Stimulated activated CD8-positive, alpha-beta memory T cell treated with anti-CD3 and anti-CD28 coated beads, Interleukin-12 subunit alpha, Interleukin-12 subunit beta, amount 100 ng/mL, for 24 hours (primary cell): Measurements from ENCODE around the gene RHOXF2.
"Not testable (repeated sequence)": the region's sequence is repeated elsewhere in the genome, so short reads cannot be mapped to it uniquely, and the experiment has no call there.

Experiments
- DNase-seq: peaks from one replicate; pipeline ENCODE4 v3.0.0-alpha.2; 2020; ENCODE audit errors: extremely low read depth

RHOXF2 gene, protein sequence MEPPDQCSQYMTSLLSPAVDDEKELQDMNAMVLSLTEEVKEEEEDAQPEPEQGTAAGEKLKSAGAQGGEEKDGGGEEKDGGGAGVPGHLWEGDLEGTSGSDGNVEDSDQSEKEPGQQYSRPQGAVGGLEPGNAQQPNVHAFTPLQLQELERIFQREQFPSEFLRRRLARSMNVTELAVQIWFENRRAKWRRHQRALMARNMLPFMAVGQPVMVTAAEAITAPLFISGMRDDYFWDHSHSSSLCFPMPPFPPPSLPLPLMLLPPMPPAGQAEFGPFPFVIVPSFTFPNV

GRCh38 chrX:120158313-120158712 is at the start of gene RHOXF2:
TSS of gene RHOXF2 (plus strand) at chrX:120158613. CDS start at chrX:120158751, 138 bp downstream.
- not testable (repeated sequence) for DNase-seq

- DNase-seq = no peak
These were observed 49.0 kb upstream of the RHOXF2 start for GRCh38 chrX:120109378-120109777.

DNA sequence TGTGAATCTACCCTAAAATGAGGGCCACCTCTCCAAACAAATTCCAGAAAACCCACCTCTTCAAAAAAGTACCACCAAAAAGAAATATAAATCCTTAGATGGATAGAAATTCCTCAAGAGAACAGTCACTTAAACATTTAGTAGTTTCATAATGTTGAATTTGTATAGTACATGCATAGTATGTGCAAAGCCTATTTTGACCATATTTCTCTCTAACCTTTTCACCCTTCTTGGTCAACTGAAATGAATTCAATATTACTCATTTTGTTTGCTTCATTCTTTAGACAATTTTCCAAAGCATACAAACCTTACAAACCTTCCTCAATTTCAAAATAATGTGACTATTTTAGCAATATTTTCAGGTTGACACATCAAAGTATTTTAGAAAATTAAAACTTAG is 46.8 kb upstream of the RHOXF2 start:
- DNase-seq = no peak

GRCh38 chrX:120115438-120115963 is 42.9 kb upstream of the RHOXF2 start, which contains the start of gene RHOXF1:
TSS of gene RHOXF1 (minus strand) at chrX:120115913. CDS start at chrX:120115862, 51 bp downstream.
- no peak for DNase-seq

GRCh38 chrX:120120223-120120622 is 38.2 kb upstream of the RHOXF2 start:
- no peak for DNase-seq

- DNase-seq = no peak
These were observed 33.0 kb upstream of the RHOXF2 start for GRCh38 chrX:120125444-120125843.

DNA sequence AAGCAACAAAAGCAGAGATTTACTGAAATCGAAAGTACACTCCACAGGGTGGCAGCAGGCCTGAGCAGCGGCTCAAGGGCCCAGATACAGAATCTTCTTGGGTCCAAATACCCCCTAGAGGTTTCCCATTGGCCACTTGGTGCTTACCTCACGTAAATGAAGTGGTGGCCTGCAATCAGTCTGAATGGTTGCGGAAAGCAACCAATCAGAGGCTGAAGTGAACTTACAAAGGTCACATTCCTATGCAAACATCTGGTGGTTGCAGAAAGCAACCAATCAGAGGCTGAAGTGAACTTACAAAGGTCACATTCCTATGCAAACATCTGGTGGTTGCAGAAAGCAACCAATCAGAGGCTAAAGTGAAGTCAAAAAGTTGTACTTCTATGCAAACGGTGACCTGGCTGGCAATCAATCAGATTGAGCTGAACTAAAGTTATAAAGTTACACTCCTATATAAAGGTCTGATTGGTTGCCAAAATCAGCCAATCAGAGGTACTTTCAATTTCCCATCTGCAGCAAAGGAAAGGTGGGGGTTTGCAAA is 30.0 kb upstream of the RHOXF2 start:
- not testable (repeated sequence) for DNase-seq

DNA sequence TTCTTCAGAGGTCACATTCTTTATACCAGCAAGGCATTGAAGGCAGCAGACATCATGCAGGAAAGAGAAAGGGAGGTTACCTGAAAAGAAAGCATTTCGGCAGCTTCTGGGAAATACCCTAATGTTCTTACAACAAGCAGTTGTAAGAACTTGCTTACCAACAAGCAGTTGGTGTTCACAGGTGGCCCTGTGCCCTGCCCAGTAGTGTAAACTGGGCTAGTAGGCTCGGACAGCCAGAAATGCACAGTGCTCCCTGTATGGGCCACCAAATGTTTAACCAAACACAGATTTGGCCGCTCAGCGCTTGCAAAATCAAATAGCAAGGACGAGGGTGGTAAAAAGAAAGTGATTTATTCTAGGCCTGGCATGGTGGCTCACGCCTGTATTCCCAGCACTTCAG is 22.3 kb upstream of the RHOXF2 start:
- no peak for DNase-seq

GRCh38 chrX:120136840-120137239 is 21.6 kb upstream of the RHOXF2 start:
- DNase-seq = no peak

DNA sequence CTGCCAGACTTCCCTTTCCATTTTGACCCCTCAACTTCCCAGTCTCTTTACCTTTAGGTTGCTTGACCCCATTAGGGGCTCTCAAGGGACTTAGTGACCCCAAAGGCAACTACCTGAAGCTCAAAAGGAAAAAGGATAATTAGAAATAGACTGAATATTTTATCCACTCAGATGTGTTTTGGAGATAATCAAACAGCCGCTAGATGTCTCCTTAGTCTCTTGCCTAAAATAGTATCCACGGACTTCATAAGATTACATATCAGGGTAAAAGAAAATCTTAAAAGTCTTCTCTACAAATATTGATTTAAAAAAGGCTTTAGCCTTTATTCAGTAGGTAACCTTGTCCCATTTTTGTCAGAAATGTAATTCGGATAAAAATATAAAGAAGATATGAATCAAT is 21.0 kb upstream of the RHOXF2 start:
- no peak for DNase-seq

GRCh38 chrX:120140293-120140981 is 18.0 kb upstream of the RHOXF2 start:
- DNase-seq = no peak

DNA sequence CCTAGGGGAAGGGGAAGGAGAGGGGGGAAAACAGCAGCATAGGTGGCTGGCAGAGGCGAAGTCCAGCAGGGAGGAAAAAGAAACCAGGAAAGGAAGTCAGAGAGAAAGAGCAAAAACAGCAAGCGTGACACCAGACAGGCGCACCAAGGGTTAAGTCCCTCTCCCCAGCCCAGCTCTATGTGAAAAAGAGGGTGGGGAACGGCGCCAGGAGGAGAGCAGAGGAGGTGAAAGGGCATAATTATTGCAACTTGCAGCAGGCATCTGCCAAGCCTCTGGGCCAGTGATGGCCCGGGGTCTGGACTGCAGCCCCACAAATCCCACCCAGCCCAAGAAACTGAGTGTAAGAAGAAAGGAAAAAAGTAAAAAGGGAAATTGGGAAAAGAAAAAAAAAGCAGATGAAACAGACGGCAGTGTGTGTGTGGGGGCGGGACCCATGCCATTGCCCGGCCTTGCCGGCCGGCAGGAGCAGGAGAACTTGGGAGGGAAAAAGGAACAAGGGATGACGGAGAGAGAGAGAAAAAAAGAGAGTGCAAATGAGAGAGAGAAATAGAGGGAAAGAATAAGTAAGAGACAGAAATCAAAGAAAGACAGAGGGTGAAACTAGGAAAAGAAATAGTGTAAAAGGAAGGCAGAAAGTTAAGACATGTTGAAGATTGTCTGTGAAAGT is 14.1 kb upstream of the RHOXF2 start:
- no peak for DNase-seq

DNA sequence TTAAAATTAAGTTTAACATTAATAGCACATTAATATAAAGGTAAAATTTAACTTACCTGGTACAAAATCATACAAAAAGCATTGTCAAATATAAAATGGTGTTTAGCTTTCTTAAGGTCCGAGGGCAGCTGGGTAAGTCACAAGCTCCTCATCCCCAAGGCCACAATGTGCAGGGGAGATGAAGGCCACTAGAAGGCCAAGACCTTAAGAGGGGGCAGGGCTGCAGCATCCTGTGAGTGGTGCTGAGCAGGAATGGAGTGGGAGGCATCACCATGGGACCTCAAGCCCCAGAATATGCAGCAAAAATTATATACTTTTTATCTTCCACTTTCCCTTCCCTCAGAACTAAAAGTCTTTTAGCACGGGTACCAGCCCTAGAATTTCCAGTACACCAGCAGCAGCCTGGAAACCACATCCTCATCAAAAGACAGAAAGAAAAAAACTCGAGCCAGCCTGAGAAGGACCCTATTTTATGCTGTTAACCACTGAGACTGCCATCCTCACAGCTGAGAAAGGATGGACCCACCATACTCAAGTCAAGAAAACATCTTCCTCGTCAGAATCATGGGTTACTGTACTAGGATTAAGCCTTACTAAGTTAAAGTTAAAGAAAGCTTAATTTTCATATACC is 13.0 kb upstream of the RHOXF2 start:
- DNase-seq = no peak

DNA sequence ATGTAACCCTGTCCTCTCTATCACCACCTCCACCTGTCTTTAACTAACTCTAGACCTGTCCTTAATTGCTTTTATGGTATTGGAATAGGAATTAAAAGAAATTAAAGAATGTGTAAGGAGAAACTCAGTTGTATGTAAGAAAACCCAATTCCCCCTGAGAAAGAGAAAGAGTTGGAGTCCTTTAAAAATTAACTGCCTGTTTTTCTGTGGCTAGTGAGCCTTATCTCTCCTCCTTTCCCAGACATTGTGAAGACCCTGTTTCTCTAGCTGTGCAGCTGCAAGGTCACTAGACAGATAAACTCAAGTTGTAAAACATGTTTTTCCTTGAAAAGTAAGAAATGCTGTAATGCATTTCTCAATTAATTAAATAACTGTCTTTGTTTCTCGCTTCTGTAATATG is 12.1 kb upstream of the RHOXF2 start:
- DNase-seq = not testable (repeated sequence)

DNA sequence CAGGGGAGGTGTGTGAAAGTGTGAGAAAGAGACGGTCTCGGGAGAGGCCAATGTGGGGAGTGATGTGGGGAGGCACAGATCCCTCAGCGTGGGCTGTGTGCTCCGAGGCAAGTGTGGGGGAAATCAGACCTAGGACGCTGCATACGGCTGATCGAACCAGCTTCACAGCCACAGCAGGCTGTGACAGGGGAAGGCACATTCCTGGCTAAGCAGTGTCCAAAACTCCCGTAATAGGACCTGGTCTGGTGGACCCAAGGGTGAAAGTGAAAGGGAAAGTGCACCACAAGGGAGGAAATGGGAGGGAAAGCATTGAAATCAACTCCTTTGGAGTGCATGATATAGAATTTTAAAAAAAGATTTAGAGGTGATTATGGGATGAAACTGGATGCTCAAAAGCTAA is 10.9 kb upstream of the RHOXF2 start:
- DNase-seq = no peak

GRCh38 chrX:120150109-120150744 is 8.2 kb upstream of the RHOXF2 start:
- DNase-seq = not testable (repeated sequence)

GRCh38 chrX:120159086-120159485 is 673 bp downstream of the RHOXF2 start:
- not testable (repeated sequence) for DNase-seq

- not testable (repeated sequence) for DNase-seq
These were observed 34.8 kb downstream of the RHOXF2 start for GRCh38 chrX:120193254-120193653.

GRCh38 chrX:120193720-120194119 is 35.3 kb downstream of the RHOXF2 start:
- not testable (repeated sequence) for DNase-seq

DNA sequence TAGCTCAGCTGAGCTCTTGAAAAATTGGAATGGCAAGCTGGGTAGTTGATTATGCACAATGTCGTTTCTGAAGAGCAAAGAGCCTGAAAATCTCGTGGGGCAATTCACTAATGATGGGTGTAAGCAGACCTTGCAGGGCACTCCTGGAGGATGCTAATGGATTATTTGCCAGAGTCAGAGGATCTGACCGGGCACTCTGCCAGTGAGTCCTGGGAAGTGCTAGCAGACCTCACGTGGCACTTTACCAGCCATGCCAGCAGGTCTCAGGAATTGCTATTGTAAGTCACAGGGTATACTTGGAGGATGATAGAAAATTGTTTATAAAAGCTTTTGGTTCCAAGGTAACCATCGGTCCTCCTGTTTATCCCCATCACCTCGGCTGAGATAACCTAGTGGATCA is 37.4 kb downstream of the RHOXF2 start:
- DNase-seq = not testable (repeated sequence)

- DNase-seq = not testable (repeated sequence)
These were observed 38.3 kb downstream of the RHOXF2 start for GRCh38 chrX:120196626-120197283.
